Activated T-cell treated with anti-CD3 and anti-CD28 coated beads, Interleukin-2, amount 50 U/mL, for 24 hours (primary cell): ENCODE measurements around the gene BMP6.

ENCODE experiments used
- DNase-seq: peaks from one replicate; pipeline ENCODE4 v3.0.0-alpha.2; 2020
- H3K27ac Mint-ChIP-seq: 2 replicates; pipeline ENCODE4 v1.8.0; 2020; ENCODE audit warnings: mild to moderate bottlenecking, mixed read lengths
- H3K27me3 Mint-ChIP-seq: 2 replicates; pipeline ENCODE4 v1.8.0; 2020; ENCODE audit warnings: mixed read lengths
- H3K36me3 Mint-ChIP-seq: 2 replicates; pipeline ENCODE4 v1.8.0; 2020; ENCODE audit warnings: low read depth, mixed read lengths
- H3K4me1 Mint-ChIP-seq: 2 replicates; pipeline ENCODE4 v1.8.0; 2020; ENCODE audit warnings: low read depth, mixed read lengths
- H3K4me3 Mint-ChIP-seq: 2 replicates; pipeline ENCODE4 v1.8.0; 2020; ENCODE audit warnings: mild to moderate bottlenecking, moderate library complexity, mixed read lengths
- H3K9me3 Mint-ChIP-seq: 2 replicates; pipeline ENCODE4 v1.8.0; 2020; ENCODE audit warnings: mixed read lengths

BMP6 gene

DNA sequence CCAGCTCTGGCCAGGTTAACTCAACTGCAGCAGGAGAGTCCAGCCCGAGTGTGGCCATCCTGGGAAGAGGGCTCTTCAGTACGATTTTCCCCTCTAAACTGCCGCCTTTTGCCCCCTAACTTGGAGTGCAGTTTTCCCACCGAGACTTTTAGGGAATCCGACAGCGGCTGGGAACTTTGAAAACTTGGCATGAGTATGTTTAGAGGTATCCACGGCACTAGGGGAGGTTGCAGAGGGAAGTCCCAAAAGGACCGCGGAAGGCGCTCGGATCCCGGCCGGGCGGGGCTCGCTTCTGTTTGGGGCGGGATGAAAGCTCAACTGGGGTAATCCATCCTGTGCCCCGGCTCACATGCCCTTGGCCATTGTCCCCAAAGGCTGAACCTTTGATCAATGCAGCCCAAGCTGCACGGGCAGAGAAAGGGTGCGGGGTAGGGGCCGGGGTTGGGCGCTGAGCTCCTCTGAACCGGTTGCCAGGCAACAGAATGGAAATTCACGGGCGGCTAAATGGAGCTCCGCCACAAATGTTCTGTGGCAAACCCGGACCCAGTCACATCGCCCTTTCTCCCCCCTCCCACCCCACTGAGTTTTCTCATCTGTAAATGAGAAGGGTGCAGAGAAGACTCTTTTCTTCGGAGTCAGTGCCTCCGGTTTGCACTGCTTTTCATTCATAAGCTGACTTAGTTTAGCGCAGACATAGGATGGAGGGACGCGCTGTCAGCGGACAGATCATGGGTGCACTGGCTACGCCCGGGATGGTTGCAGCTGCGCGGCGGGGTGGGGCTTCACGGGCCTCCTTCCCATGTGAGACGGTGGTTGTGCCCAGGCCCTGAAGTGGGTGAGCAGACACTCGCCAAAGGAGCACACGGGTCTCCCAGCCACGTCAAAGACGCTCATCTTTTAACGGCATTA, 2.3 kb downstream of the BMP6 start:
- Mint-ChIP-seq H3K27ac (no peak overlapping the region), H3K27me3 (peaks cover 86% of the 10 kb centered on the region), H3K4me1 (peaks cover 19% of the 10 kb centered on the region), H3K4me3 (peak overlapping the region; percentile 64), H3K9me3 (no peaks in the 10 kb centered on the region), H3K36me3 (no peaks in the 10 kb centered on the region)
- peak; percentile 46 for DNase-seq

DNA sequence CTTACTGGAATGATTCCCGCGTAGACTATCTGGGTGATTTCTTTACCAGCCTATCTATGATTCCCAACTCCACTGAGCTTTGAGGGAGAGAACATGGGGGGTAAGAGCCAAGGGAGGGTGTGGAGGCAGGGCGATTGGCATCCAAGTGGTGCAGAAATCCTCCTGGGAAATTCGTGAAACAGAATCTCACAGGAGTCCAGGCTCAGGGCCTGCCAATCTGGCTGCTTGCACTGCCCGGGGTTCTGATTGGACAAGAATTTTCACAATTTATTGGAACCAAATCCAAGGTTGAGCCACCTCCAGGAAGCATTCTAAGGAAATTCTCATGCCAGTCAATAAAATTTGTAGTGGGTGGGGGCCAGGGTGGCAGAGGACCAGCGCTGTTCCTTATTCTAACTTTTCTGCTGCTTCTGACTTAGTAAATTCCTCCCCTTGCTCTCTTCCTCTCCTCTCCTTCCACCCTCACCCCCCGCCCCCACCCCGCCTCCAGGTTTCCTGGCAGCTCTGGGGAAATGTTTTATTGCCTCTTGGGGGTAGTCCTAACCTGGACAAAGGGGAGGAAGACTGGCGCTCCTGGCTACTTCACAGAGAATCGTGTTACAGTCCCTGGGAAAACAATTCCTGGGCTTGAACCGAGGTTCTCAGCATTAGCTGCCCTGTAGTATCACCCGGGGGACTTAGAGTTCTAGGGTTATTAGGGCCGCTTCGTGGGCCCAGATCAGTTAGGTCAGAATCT, 3.1 kb downstream of the BMP6 start:
- Mint-ChIP-seq H3K4me3 (peak overlapping the region; percentile 31), H3K36me3 (no peaks in the 10 kb centered on the region), H3K27me3 (peaks cover 88% of the 10 kb centered on the region), H3K27ac (no peak overlapping the region), H3K4me1 (peaks cover 19% of the 10 kb centered on the region), H3K9me3 (no peaks in the 10 kb centered on the region)
- no peak for DNase-seq

DNA sequence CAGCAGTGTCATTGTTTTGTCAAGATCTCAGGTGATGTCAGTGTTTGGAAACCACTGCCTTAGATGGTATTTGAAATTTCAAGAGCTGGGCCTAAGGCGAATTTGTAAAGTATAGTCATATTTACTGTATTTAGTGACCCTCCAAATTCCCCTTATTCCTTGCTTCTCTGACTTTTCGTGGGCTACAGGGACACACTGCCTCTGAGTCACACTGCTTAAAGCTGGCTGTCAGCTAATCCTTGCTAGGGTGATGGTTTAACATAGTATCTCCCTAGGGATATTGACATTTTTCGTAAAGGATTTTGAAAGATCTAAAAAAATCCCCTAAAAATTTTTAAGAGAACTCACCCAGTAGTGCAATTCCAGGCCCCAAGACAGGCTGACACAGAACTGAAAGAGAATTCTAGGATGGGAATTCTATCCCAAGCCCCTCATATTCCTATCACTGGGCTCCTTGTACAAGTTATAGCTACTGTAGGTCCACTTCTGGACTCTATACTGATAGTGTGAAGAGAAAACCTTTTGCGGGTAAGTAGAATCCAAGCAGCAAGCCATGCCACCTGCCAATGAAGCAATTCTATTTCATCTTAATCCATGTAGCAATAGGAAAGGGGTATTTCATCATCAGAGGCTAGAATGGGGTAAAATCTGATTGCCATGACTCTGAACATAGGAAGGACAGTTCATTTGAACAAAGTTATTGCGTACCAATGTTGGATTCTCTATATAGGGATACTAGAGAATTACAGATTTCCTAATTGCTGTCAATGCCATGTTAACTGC, 4.3 kb downstream of the BMP6 start:
- no peaks in the 10 kb centered on the region for H3K9me3 Mint-ChIP-seq
- peaks cover 19% of the 10 kb centered on the region for H3K4me1 Mint-ChIP-seq
- no peak overlapping the region for H3K4me3 Mint-ChIP-seq
- H3K27me3 Mint-ChIP-seq: peaks cover 87% of the 10 kb centered on the region
- no peaks in the 10 kb centered on the region for H3K36me3 Mint-ChIP-seq
- no peak for DNase-seq
- H3K27ac Mint-ChIP-seq: no peak overlapping the region

DNA sequence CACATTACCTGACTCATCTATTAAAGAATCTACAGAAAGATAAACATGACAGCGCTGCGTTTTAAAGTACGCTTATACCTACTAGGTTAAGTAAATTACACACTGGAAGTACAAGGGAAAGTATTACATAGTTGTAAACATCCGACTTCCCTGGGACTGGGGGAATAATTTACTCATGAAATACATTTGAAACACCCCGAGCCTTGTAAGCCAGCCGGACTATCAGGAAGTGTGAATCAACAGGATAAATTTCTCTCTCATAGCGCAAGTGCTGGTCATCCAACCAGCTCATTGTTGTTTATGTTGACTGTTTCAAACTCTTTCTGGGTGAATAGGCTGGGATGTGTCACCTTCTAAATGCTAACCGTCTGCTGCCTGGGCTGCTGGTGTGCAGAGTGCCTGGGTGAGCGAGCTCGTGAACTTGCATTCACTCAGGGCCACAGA, 4.9 kb downstream of the BMP6 start:
- no peaks in the 10 kb centered on the region for H3K36me3 Mint-ChIP-seq
- H3K9me3 Mint-ChIP-seq: no peaks in the 10 kb centered on the region
- H3K27ac Mint-ChIP-seq: no peak overlapping the region
- no peak for DNase-seq
- no peak overlapping the region for H3K4me3 Mint-ChIP-seq
- H3K27me3 Mint-ChIP-seq: peaks cover 85% of the 10 kb centered on the region
- H3K4me1 Mint-ChIP-seq: peaks cover 16% of the 10 kb centered on the region

DNA sequence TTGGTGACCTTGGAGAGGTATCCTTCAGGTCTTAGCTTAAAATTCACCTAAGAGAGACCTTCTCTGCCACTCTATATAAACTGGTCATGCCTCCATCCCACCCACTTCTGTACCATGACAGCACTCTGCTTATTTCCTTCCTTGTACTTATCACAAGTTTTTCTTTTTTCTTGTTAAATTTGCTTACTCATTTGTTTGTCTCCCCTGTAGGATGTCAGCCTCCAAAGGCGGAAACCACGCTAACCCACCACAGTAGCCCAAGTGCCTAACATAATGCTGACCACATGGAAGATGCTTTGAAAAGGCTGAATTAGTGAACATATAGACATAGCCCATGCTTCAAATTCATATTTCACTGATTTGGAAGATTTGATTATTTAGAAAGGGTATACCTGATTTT, 5.4 kb downstream of the BMP6 start:
- DNase-seq: no peak
- H3K4me3 Mint-ChIP-seq: no peak overlapping the region
- no peaks in the 10 kb centered on the region for H3K9me3 Mint-ChIP-seq
- H3K36me3 Mint-ChIP-seq: no peaks in the 10 kb centered on the region
- peaks cover 14% of the 10 kb centered on the region for H3K4me1 Mint-ChIP-seq
- no peak overlapping the region for H3K27ac Mint-ChIP-seq
- peaks cover 85% of the 10 kb centered on the region for H3K27me3 Mint-ChIP-seq

DNA sequence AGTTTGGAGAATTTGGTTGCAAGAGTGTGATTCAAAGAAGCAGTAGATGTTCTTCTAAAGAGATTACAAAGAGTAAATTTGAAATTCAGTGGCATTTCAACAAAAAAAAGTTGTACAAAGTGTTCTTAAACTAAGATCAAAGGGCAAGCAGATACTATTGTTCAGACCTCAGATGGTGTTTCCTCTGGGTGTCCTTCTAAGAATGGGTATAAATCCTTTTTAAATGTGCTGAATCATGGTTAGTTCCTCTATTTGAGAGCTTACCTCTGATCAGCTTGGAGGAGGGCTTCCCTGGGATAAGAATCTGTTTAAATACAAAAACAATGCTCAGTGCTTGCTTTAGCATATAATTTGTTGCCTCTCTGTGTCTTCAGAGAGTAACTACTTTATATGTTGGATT, 6.3 kb downstream of the BMP6 start:
- Mint-ChIP-seq H3K4me3 (no peak overlapping the region), H3K4me1 (peaks cover 12% of the 10 kb centered on the region), H3K27me3 (peaks cover 89% of the 10 kb centered on the region), H3K27ac (no peak overlapping the region), H3K36me3 (no peaks in the 10 kb centered on the region), H3K9me3 (no peaks in the 10 kb centered on the region)
- no peak for DNase-seq

DNA sequence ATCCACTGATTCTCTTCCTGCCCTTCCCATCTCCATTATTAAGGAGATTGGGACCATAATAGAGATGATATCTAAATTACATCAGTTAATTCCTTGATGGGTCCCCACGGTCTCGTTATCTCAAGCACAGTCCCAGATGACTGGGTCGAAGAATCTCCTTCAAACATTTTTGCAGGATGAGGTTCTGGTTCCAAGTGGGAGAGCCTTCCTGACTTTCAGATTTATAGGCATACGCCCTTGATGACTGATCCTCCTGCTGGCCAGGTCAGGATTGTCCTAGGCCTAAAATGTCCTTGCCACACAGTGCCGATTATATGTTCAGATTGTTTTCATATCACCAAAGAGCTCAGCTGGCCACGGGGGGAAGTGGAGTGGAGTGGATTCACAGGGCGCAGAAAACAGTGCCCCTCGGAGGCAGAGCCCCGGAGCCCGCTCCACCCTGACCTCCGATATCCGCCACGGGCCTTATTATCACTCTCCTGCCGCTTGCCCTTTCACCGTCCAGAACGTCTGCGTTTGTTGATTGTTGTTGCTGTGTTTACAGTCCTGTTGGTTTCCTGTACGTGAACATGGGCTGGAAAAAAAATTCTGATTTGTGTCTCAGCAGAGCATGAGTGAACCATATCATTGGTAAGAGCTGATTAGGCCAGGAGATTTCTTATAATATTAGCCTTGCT, 8.9 kb downstream of the BMP6 start:
- Mint-ChIP-seq H3K4me1 (no peaks in the 10 kb centered on the region), H3K4me3 (no peak overlapping the region), H3K27ac (no peak overlapping the region), H3K9me3 (no peaks in the 10 kb centered on the region), H3K27me3 (peaks cover 76% of the 10 kb centered on the region), H3K36me3 (no peaks in the 10 kb centered on the region)
- DNase-seq: no peak

DNA sequence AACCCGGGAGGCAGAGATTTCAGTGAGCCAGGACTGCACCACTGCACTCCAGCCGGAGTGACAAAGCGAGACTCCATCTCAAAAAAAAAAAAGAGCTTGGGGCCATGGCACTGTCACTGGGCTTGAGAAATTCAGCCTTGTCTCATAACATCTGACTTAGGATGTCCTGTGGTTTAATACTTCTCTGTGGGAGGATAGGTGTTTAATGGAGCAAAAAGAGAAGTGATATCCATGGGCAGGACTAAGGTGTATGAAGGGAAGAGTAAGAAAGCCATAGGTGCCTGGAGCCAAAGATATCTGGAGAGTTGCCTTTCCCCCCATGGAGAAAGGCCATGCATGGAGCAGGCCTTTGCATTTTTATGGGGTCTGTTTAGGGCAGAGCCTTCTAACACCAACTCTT, 11.2 kb downstream of the BMP6 start:
- Mint-ChIP-seq H3K4me3 (no peak overlapping the region), H3K36me3 (no peaks in the 10 kb centered on the region), H3K27ac (no peak overlapping the region), H3K27me3 (peaks cover 65% of the 10 kb centered on the region), H3K4me1 (no peaks in the 10 kb centered on the region), H3K9me3 (no peaks in the 10 kb centered on the region)
- no peak for DNase-seq

DNA sequence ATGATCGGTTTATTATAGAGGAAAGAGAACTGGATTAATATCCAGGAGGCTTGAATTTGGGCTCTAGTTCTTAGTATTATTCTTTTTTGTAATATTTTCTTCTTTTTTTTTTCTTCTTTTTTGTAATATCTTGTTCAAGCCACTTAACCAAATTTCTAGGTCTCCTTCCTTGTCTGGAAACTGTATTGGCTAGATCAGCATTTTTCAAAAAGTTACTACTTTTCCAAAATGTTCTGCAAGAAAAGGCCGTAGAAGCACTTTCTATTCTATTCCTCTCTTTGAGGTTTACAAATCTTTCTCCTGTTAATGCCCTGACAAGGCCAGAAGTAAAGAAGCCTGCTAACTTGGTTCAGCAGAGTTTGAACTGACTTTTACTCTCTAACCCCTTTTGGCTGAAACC, 12.0 kb downstream of the BMP6 start:
- H3K36me3 Mint-ChIP-seq: no peaks in the 10 kb centered on the region
- H3K27ac Mint-ChIP-seq: no peak overlapping the region
- H3K4me3 Mint-ChIP-seq: no peak overlapping the region
- H3K27me3 Mint-ChIP-seq: peaks cover 63% of the 10 kb centered on the region
- H3K9me3 Mint-ChIP-seq: no peaks in the 10 kb centered on the region
- no peaks in the 10 kb centered on the region for H3K4me1 Mint-ChIP-seq
- no peak for DNase-seq

DNA sequence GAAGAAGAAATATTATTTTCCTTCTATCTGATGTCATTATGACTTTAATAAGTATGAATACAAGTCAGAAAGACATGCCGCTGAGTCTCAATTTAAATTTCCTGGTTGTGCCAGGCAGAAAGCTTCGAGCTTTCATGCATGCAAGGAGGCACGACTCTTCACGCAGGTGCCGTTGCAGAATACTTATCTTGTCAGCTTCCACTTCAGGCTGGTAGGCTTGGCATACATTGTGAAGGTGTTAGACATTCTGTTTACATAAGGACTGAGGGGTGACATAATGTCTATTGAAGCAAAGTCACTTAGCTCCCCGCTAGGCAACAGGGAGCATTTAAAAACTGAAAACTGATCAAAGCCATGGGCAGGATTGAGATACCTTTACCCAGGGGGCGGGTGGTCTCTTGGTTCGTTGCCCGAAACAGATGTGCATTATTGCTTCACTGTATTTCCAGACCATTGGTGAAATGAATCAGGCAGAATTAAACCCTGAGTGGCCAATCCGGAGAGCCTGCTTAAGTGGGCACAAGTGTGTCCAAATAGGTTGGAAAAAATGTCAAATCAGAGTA, 16.4 kb downstream of the BMP6 start:
- no peaks in the 10 kb centered on the region for H3K36me3 Mint-ChIP-seq
- DNase-seq: no peak
- no peak overlapping the region for H3K4me3 Mint-ChIP-seq
- peaks cover 46% of the 10 kb centered on the region for H3K27me3 Mint-ChIP-seq
- H3K4me1 Mint-ChIP-seq: no peaks in the 10 kb centered on the region
- H3K9me3 Mint-ChIP-seq: no peaks in the 10 kb centered on the region
- H3K27ac Mint-ChIP-seq: no peak overlapping the region

DNA sequence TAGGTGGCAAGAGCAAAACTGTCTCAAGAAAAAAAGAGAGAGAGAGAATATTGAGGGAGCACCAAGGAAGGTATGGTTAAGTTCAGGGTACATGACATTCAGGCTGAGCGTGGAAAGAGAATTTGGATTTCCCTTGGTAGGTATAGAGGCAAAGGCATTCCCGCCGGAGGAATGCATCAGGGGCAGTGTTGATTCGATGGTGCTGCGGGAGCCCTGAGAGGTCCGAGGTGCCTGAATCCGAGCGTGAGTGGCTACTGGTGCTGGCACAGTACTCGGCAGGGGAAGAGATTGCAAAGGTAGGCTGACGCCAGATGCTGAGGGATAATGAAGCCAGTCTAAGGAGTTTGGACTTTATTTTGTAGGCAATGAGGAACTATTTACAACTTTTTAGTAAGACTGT, 20.0 kb downstream of the BMP6 start:
- Mint-ChIP-seq H3K27ac (no peak overlapping the region), H3K9me3 (no peaks in the 10 kb centered on the region), H3K4me3 (no peak overlapping the region), H3K27me3 (peaks cover 27% of the 10 kb centered on the region), H3K4me1 (no peaks in the 10 kb centered on the region), H3K36me3 (no peaks in the 10 kb centered on the region)
- no peak for DNase-seq

DNA sequence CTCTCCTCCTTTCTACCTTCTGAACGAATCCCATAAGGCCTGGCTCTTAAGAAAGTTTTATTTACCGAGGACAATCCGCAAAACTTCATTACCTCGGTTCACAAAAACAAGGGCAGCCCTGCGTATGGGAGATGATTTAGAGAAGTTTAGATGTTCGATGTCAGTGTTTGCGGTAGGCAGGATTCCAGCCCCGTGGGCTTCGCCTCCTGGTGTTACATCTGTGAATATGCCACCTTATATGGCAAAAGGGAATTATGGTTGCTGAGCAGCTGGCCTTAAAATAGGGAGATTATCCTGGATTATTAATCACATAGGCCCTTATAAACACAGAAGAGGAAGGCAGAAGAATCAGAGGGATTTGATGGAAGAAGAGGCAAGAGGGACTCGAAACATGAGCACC, 21.1 kb downstream of the BMP6 start:
- H3K4me3 Mint-ChIP-seq: no peak overlapping the region
- H3K27ac Mint-ChIP-seq: no peak overlapping the region
- no peaks in the 10 kb centered on the region for H3K9me3 Mint-ChIP-seq
- no peaks in the 10 kb centered on the region for H3K4me1 Mint-ChIP-seq
- H3K27me3 Mint-ChIP-seq: peaks cover 27% of the 10 kb centered on the region
- H3K36me3 Mint-ChIP-seq: no peaks in the 10 kb centered on the region
- DNase-seq: no peak

DNA sequence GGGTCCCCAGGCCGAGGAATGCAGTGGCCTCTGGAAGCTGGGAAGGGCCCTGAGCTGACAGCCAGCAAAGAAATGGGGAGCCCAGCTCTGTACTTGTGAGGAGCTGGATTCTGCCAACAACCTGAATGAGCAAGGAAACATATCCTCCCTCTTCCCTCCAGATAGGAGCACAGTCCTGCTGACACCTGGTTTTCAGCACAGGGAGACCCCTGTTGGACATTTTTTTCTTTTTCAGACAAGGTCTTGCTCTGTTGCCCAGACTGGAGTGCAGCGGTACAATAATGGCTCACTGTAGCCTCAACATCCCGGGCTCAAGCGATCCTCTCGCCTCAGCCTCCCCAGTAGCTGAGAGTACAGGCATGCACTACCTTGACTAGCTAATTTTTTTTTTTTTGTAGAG, 21.5 kb downstream of the BMP6 start:
- Mint-ChIP-seq H3K4me1 (no peaks in the 10 kb centered on the region), H3K27me3 (peaks cover 24% of the 10 kb centered on the region), H3K4me3 (no peak overlapping the region), H3K27ac (no peak overlapping the region), H3K9me3 (no peaks in the 10 kb centered on the region), H3K36me3 (no peaks in the 10 kb centered on the region)
- DNase-seq: no peak
